ENCODE results near the gene TNRC6C. TPM values are rescaled to one million over a fixed set of nuclear protein-coding genes. Genes with fewer than 3 reads are reported as not detected.
A peak's percentile ranks its signal among the peaks of the same experiment; 100 is the strongest.

The TNRC6C gene
- total and polyA plus RNA-seq, 2 of the 13 experiments (the other 11 are each of a cell fraction or from before 2014, with no cell fraction given) = 0.66 to 4.9 TPM

DNA sequence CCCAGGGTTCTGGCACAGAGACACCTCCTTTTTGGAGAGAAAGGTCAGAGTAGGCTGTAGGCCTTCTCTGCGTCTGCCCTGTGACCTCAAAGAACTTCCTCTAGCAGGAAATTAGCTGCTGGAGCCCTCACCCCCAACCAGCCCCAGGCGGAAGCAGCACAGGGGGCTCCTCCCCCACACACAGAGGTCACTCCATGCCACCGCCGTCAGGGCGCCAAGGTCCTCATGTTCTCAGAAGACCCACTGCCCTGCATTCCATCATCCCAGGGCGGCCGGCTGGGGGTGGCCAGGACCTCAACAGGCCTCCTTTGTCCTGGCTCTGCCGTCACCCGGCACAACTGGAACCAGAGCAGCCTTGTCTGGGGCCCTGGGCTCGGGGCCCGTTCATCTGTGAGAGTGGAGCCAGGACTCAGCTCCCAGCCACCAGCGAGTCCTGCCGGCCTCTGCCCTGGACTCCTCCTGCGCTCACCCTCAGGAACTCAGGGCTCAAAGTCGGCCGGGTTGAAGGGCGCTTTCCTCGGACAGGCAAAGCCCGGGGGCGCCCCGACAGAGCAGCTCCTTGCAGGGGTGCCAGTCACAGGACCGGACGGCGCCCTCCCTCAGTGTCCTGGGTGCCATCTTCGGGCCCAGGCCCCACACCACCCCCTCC lies 168.9 kb downstream of the TNRC6C start (continued):
- no peak for TF ChIP-seq ZNF530 (CRISPR knock-in tag; IDR thresholded peaks at IDR 0.05; ENCODE audit: low read depth)
- TF ChIP-seq ZBTB1 (CRISPR knock-in tag; IDR thresholded peaks at IDR 0.05; ENCODE audit: borderline replicate concordance) = 0 out of 2 replicates have a peak, but pooled peaks have one; percentile 53
- no peak for TF ChIP-seq SIX4 (CRISPR knock-in tag; IDR thresholded peaks at IDR 0.05)
- TF ChIP-seq, protein P1, sequence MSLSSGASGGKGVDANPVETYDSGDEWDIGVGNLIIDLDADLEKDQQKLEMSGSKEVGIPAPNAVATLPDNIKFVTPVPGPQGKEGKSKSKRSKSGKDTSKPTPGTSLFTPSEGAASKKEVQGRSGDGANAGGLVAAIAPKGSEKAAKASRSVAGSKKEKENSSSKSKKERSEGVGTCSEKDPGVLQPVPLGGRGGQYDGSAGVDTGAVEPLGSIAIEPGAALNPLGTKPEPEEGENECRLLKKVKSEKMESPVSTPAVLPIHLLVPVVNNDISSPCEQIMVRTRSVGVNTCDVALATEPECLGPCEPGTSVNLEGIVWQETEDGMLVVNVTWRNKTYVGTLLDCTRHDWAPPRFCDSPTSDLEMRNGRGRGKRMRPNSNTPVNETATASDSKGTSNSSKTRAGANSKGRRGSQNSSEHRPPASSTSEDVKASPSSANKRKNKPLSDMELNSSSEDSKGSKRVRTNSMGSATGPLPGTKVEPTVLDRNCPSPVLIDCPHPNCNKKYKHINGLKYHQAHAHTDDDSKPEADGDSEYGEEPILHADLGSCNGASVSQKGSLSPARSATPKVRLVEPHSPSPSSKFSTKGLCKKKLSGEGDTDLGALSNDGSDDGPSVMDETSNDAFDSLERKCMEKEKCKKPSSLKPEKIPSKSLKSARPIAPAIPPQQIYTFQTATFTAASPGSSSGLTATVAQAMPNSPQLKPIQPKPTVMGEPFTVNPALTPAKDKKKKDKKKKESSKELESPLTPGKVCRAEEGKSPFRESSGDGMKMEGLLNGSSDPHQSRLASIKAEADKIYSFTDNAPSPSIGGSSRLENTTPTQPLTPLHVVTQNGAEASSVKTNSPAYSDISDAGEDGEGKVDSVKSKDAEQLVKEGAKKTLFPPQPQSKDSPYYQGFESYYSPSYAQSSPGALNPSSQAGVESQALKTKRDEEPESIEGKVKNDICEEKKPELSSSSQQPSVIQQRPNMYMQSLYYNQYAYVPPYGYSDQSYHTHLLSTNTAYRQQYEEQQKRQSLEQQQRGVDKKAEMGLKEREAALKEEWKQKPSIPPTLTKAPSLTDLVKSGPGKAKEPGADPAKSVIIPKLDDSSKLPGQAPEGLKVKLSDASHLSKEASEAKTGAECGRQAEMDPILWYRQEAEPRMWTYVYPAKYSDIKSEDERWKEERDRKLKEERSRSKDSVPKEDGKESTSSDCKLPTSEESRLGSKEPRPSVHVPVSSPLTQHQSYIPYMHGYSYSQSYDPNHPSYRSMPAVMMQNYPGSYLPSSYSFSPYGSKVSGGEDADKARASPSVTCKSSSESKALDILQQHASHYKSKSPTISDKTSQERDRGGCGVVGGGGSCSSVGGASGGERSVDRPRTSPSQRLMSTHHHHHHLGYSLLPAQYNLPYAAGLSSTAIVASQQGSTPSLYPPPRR (CRISPR knock-in tag; IDR thresholded peaks at IDR 0.05; ENCODE audit: borderline replicate concordance) = peak; percentile 70; the same call in 1 of the 2 replicates
- TF ChIP-seq, protein P2, sequence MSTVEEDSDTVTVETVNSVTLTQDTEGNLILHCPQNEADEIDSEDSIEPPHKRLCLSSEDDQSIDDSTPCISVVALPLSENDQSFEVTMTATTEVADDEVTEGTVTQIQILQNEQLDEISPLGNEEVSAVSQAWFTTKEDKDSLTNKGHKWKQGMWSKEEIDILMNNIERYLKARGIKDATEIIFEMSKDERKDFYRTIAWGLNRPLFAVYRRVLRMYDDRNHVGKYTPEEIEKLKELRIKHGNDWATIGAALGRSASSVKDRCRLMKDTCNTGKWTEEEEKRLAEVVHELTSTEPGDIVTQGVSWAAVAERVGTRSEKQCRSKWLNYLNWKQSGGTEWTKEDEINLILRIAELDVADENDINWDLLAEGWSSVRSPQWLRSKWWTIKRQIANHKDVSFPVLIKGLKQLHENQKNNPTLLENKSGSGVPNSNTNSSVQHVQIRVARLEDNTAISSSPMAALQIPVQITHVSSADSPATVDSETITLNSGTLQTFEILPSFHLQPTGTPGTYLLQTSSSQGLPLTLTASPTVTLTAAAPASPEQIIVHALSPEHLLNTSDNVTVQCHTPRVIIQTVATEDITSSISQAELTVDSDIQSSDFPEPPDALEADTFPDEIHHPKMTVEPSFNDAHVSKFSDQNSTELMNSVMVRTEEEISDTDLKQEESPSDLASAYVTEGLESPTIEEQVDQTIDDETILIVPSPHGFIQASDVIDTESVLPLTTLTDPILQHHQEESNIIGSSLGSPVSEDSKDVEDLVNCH (CRISPR knock-in tag; IDR thresholded peaks at IDR 0.05) = no peak
- peak; percentile 62 for TF ChIP-seq FOXA3 (CRISPR knock-in tag; IDR thresholded peaks at IDR 0.05)
- TF ChIP-seq, protein P3, sequence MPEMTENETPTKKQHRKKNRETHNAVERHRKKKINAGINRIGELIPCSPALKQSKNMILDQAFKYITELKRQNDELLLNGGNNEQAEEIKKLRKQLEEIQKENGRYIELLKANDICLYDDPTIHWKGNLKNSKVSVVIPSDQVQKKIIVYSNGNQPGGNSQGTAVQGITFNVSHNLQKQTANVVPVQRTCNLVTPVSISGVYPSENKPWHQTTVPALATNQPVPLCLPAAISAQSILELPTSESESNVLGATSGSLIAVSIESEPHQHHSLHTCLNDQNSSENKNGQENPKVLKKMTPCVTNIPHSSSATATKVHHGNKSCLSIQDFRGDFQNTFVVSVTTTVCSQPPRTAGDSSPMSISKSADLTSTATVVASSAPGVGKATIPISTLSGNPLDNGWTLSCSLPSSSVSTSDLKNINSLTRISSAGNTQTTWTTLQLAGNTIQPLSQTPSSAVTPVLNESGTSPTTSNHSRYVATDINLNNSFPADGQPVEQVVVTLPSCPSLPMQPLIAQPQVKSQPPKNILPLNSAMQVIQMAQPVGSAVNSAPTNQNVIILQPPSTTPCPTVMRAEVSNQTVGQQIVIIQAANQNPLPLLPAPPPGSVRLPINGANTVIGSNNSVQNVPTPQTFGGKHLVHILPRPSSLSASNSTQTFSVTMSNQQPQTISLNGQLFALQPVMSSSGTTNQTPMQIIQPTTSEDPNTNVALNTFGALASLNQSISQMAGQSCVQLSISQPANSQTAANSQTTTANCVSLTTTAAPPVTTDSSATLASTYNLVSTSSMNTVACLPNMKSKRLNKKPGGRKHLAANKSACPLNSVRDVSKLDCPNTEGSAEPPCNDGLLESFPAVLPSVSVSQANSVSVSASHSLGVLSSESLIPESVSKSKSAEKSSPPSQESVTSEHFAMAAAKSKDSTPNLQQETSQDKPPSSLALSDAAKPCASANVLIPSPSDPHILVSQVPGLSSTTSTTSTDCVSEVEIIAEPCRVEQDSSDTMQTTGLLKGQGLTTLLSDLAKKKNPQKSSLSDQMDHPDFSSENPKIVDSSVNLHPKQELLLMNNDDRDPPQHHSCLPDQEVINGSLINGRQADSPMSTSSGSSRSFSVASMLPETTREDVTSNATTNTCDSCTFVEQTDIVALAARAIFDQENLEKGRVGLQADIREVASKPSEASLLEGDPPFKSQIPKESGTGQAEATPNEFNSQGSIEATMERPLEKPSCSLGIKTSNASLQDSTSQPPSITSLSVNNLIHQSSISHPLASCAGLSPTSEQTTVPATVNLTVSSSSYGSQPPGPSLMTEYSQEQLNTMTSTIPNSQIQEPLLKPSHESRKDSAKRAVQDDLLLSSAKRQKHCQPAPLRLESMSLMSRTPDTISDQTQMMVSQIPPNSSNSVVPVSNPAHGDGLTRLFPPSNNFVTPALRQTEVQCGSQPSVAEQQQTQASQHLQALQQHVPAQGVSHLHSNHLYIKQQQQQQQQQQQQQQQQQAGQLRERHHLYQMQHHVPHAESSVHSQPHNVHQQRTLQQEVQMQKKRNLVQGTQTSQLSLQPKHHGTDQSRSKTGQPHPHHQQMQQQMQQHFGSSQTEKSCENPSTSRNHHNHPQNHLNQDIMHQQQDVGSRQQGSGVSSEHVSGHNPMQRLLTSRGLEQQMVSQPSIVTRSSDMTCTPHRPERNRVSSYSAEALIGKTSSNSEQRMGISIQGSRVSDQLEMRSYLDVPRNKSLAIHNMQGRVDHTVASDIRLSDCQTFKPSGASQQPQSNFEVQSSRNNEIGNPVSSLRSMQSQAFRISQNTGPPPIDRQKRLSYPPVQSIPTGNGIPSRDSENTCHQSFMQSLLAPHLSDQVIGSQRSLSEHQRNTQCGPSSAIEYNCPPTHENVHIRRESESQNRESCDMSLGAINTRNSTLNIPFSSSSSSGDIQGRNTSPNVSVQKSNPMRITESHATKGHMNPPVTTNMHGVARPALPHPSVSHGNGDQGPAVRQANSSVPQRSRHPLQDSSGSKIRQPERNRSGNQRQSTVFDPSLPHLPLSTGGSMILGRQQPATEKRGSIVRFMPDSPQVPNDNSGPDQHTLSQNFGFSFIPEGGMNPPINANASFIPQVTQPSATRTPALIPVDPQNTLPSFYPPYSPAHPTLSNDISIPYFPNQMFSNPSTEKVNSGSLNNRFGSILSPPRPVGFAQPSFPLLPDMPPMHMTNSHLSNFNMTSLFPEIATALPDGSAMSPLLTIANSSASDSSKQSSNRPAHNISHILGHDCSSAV (CRISPR knock-in tag; IDR thresholded peaks at IDR 0.05; ENCODE audit: borderline replicate concordance) = no peak
- no peak; the same call in 1 of the 2 replicates for TF ChIP-seq ZNF33A (CRISPR knock-in tag; IDR thresholded peaks at IDR 0.05; ENCODE audit: borderline replicate concordance)
- peak; percentile 82 for TF ChIP-seq AGO2 (optimal IDR thresholded peaks at IDR 0.05; ENCODE audit: low read depth, low read length)
- TF ChIP-seq ZKSCAN1 (IDR thresholded peaks at IDR 0.05; ENCODE audit: low read length) = no peak
- TF ChIP-seq NKX3-1 (CRISPR knock-in tag; IDR thresholded peaks at IDR 0.05) = no peak
